Measurements from ENCODE around the gene TNFRSF11A. TPM values are rescaled to one million over a fixed set of nuclear protein-coding genes. Genes with fewer than 3 reads are reported as not detected.

TNFRSF11A gene
- total RNA-seq, 6 donors from 2014 or later, result 1.7 to 5.9 (median 4.4) TPM

DNA sequence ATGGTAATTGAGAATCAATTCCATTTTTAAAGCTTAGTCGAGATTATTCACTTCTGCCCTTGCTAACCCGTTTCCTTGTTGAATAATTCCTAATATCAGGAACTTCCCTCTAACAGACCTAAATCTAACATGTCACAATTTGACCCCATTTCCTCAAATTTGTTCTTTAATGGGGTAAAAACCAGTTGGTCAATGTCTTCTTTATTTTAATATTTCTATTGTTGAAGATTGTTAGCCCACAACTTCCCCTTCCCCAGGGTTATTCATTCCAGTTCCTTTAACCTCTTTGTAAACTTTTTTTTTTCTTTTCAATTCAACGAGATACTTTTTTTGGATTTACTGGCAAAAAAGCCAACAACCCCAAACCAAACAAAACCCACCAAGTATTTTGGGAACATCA is 7.3 kb downstream of the TNFRSF11A start:
- DNase-seq (no peak), ATAC-seq (ENCODE audit: low FRiP score in 2 of 2) (peak in 1 of 2 donors; percentile 57)
- Histone ChIP-seq H3K9me3 (no peaks in the 10 kb centered on the region), H3K4me3 (no peak overlapping the region), H3K27me3 (peaks cover 0 to 3% (median 0%) of the 10 kb centered on the region in 4 donors), H3K27ac (no peak overlapping the region), H3K36me3 (no peaks in the 10 kb centered on the region), H3K4me1 (peaks cover 0 to 10% (median 6%) of the 10 kb centered on the region in 4 donors)
- TF ChIP-seq, protein P1, sequence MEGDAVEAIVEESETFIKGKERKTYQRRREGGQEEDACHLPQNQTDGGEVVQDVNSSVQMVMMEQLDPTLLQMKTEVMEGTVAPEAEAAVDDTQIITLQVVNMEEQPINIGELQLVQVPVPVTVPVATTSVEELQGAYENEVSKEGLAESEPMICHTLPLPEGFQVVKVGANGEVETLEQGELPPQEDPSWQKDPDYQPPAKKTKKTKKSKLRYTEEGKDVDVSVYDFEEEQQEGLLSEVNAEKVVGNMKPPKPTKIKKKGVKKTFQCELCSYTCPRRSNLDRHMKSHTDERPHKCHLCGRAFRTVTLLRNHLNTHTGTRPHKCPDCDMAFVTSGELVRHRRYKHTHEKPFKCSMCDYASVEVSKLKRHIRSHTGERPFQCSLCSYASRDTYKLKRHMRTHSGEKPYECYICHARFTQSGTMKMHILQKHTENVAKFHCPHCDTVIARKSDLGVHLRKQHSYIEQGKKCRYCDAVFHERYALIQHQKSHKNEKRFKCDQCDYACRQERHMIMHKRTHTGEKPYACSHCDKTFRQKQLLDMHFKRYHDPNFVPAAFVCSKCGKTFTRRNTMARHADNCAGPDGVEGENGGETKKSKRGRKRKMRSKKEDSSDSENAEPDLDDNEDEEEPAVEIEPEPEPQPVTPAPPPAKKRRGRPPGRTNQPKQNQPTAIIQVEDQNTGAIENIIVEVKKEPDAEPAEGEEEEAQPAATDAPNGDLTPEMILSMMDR (IDR thresholded peaks at IDR 0.05), result no peak
- TF ChIP-seq EP300 (IDR thresholded peaks at IDR 0.05), result no peak
- TF ChIP-seq POLR2AphosphoS5 (IDR thresholded peaks at IDR 0.05), result no peak
- TF ChIP-seq POLR2A (IDR thresholded peaks at IDR 0.05), result no peak
- WGBS, 2 donors, result 57 to 76% methylated on average over 3 of the region's 3 CpGs

DNA sequence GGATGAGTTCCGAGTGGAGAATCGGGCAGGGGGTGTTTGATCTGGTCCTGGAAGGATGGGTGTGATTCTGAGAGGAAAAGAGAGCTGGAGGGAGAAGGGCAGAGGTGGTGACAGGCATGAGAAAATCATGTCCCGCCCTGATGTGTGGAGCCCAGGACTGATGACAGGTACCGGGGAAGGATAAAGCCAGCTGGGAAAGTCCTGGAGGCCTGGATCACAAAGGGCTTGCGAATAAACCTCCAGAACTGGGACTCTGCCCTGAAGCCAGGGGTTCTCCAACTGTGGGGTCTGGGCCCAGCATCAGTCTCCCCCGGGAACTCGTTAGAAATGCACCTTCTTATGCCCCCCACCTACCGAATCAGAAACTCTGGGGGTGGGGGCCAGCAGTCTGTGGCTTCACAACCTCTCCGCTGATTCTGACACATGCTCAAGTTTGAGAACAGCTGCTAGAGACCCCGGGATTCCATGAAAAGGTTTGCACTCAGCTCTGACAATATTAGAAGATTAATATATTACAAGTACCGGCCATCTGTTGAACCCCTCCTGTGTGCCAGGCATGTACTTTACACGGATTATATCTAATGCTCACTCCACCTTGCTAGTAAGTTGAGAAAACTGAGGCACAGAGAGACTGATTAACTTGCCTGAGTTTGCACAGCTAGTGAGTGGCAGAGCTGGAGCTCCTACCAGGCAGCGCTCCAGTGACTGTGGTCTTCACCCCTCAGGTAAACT is 8.0 kb downstream of the TNFRSF11A start:
- WGBS, 2 donors, result 81 to 86% methylated on average over 13 of the region's 13 CpGs
- DNase-seq, result no peak
- Histone ChIP-seq H3K36me3 (no peaks in the 10 kb centered on the region), H3K4me1 (peaks cover 0 to 10% (median 6%) of the 10 kb centered on the region in 4 donors), H3K27ac (no peak overlapping the region), H3K27me3 (peaks cover 0 to 2% (median 0%) of the 10 kb centered on the region in 4 donors), H3K4me3 (no peak overlapping the region), H3K9me3 (no peaks in the 10 kb centered on the region)
- ATAC-seq (ENCODE audit: low FRiP score in 2 of 2), result no peak
- TF ChIP-seq EP300 (IDR thresholded peaks at IDR 0.05) (no peak), POLR2A (IDR thresholded peaks at IDR 0.05) (no peak)
- TF ChIP-seq, protein P1 (IDR thresholded peaks at IDR 0.05), result no peak

DNA sequence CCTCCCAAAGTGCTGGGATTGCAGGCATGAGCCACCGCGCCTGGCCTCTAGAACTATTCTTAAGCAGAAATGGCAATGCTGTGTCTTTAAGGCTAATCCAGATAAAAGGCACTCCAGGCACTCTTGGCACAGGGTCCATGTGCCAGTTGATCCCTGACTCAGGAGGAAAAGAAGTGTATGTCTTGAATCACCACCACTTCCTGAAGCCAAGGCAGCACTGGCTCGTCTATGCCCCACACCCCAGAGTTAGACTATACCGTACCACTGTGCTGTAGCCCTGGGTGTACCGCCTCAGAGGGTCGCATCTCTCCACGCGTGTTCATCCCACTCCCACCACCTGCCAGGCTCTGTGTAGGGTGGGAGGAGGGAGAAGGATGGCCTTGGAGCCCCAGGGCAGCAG is 9.0 kb downstream of the TNFRSF11A start:
- Histone ChIP-seq H3K27me3 (no peaks in the 10 kb centered on the region), H3K27ac (no peak overlapping the region), H3K4me3 (no peak overlapping the region), H3K4me1 (peaks cover 0 to 10% (median 6%) of the 10 kb centered on the region in 4 donors), H3K36me3 (no peaks in the 10 kb centered on the region), H3K9me3 (no peaks in the 10 kb centered on the region)
- DNase-seq, result no peak
- no peak for TF ChIP-seq POLR2AphosphoS5 (IDR thresholded peaks at IDR 0.05)
- no peak for TF ChIP-seq POLR2A (IDR thresholded peaks at IDR 0.05)
- no peak for TF ChIP-seq EP300 (IDR thresholded peaks at IDR 0.05)
- TF ChIP-seq, protein P1 (IDR thresholded peaks at IDR 0.05), result no peak
- 85 to 87% methylated on average over 8 of the region's 8 CpGs for WGBS, 2 donors
- no peak for ATAC-seq (ENCODE audit: low FRiP score in 2 of 2)

DNA sequence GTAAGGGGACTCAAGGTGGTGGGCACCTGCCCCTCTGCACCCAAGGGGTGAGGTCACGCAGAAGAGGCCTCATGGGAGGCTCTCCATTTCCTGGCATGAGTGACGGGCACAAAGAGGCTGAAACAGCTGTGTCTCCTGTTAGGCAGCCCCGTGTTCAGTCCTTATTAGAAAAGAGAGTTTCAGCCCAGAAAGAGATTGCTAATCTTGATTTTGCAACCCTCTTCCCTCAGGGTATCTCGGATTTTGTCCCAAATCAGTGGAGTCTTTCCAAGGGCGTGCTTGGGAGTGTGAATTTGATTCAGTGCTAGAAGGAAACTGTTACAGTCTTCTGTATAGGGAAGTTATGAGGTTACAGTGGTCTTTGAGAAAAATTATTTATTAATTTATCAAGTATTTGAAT is 10.4 kb downstream of the TNFRSF11A start:
- WGBS, 2 donors, result 80 to 81% methylated on average over 5 of the region's 5 CpGs
- H3K4me1 ChIP-seq, result no peaks in the 10 kb centered on the region
- H3K9me3 ChIP-seq, result no peaks in the 10 kb centered on the region
- ATAC-seq (ENCODE audit: low FRiP score in 2 of 2) (no peak), DNase-seq (no peak)
- no peaks in the 10 kb centered on the region for H3K27me3 ChIP-seq
- H3K36me3 ChIP-seq, result no peaks in the 10 kb centered on the region
- H3K27ac ChIP-seq, result no peak overlapping the region
- TF ChIP-seq EP300 (IDR thresholded peaks at IDR 0.05) (no peak), POLR2A (IDR thresholded peaks at IDR 0.05) (no peak), POLR2AphosphoS5 (IDR thresholded peaks at IDR 0.05) (no peak)
- TF ChIP-seq, protein P1 (IDR thresholded peaks at IDR 0.05), result no peak
- no peak overlapping the region for H3K4me3 ChIP-seq

DNA sequence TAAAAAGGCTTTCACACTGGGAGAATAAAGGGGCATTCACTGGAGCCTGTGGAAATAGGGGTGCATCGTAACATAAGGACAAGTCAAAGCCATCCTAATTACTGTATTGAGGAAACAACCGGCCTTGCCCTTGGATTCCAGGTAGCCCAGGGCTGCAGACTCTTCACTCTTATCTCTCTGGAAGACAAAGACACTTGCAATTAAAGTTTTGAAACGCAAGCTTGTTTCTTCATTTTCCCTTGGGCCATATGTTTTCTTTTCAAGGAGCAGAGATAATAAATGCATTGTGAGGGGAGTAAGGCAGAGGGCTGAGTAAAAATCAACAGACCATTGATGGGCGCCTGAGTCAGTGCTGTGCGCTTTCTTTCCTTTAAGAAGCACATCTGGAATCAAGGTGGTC is 11.5 kb downstream of the TNFRSF11A start:
- Histone ChIP-seq H3K4me1 (no peaks in the 10 kb centered on the region), H3K27me3 (no peaks in the 10 kb centered on the region), H3K27ac (no peak overlapping the region), H3K4me3 (no peak overlapping the region), H3K36me3 (no peaks in the 10 kb centered on the region), H3K9me3 (no peaks in the 10 kb centered on the region)
- no peak for ATAC-seq (ENCODE audit: low FRiP score in 2 of 2)
- no peak for TF ChIP-seq POLR2AphosphoS5 (IDR thresholded peaks at IDR 0.05)
- TF ChIP-seq, protein P1 (IDR thresholded peaks at IDR 0.05), result no peak
- TF ChIP-seq POLR2A (IDR thresholded peaks at IDR 0.05), result no peak
- TF ChIP-seq EP300 (IDR thresholded peaks at IDR 0.05), result no peak
- no peak for DNase-seq
- WGBS, 2 donors, result 96 to 97% methylated on average over 5 of the region's 5 CpGs
